Central memory CD8-positive, alpha-beta T cell (primary cell): ENCODE results near the gene SYT2.
"Not testable (repeated sequence)": the region's sequence is repeated elsewhere in the genome, so short reads cannot be mapped to it uniquely, and the experiment has no call there.

Experiments
- ATAC-seq: fragments of 150-1000 bp; cut with Tn5 transposase; replicated peaks from 2 replicates; pipeline ENCODE4 v1.10.0; 2022; ENCODE audit warnings: mild to moderate bottlenecking, moderate FRiP score, moderate number of reproducible peaks; ENCODE audit not compliant: poor library complexity, severe bottlenecking; ENCODE audit errors: extremely low read depth
- DNase-seq, 2 donors: peaks; one replicate each; pipeline ENCODE4 v3.0.0; 2021; ENCODE audit warnings: low spot score in 2 of 2
- H3K27ac Mint-ChIP-seq: one replicate; pipeline ENCODE4 v1.8.0; 2022; ENCODE audit warnings: low read depth, mild to moderate bottlenecking, moderate library complexity, mixed read lengths
- H3K27me3 Mint-ChIP-seq: one replicate; pipeline ENCODE4 v1.8.0; 2022; ENCODE audit warnings: mixed read lengths
- H3K36me3 Mint-ChIP-seq: one replicate; pipeline ENCODE4 v1.8.0; 2022; ENCODE audit warnings: mild to moderate bottlenecking, moderate library complexity, mixed read lengths; ENCODE audit not compliant: insufficient read depth
- H3K4me1 Mint-ChIP-seq: one replicate; pipeline ENCODE4 v1.8.0; 2022; ENCODE audit warnings: mixed read lengths
- H3K4me3 Mint-ChIP-seq: one replicate; pipeline ENCODE4 v1.8.0; 2022; ENCODE audit warnings: mild to moderate bottlenecking, moderate library complexity, mixed read lengths
- H3K9me3 Mint-ChIP-seq: one replicate; pipeline ENCODE4 v1.8.0; 2022; ENCODE audit warnings: mixed read lengths

Gene SYT2

DNA sequence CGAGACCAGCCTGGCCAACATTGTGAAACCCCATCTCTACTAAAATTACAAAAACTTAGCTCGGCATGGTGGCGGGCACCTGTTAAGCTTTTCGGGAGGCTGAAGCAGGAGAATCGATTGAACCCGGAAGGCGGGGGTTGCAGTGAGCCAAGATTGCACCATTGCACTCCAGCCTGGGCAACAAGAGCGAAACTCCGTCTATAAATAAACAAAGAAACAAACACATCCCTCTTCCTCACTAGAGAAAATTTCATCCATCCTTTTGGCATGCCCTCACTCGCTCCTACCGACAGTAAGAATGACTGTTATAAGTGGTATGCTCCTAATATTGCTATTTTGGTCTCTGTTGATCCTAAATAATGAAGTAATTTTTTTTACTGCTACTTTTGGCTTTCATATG is 166.7 kb downstream of the SYT2 start:
- ATAC-seq, H3K4me3 Mint-ChIP-seq, H3K27ac Mint-ChIP-seq, DNase-seq, H3K27me3 Mint-ChIP-seq, H3K9me3 Mint-ChIP-seq, H3K36me3 Mint-ChIP-seq: not testable (repeated sequence)
- peaks cover 17% of the 10 kb centered on the region for H3K4me1 Mint-ChIP-seq

DNA sequence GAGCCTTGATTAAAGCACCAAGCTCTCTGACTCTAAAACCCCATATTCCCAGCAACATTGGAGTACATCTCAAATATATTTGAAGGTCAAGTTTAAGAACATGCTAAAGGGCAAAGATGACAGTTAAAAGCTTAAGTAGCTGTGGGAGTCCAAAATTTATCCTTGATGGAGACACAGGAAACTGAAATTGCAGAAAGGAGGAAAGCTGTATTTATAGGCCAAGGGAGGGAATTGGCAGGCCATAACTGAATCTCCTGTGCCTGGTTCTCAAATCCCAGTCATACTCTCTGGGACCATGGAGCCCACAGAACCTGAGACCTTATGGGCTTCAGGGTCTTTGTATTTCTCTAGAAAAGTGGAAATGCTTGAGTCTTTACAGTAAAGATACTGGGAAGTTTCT is 167.8 kb downstream of the SYT2 start:
- not testable (repeated sequence) for H3K4me3 Mint-ChIP-seq, ATAC-seq, DNase-seq, H3K9me3 Mint-ChIP-seq, H3K36me3 Mint-ChIP-seq, H3K27me3 Mint-ChIP-seq, H3K27ac Mint-ChIP-seq
- peaks cover 17% of the 10 kb centered on the region for H3K4me1 Mint-ChIP-seq

DNA sequence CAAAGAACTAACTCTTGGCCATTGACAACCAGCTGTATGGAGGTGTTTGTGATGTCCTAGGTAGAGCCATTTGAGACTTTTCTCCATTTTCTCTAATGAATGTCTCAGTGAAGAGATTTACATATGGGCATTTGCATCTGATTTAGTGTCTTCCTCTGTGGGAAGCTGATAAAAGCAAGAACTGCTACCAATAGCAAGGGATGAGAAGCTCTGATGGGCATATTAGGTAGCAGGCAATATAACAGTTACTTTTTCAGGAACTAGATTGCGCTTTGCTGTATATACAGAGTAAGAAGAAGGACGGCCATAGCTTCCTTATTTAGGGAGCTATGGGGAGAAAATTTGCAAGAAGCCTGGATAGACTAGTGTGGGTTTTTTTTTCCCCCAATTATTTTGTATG is 169.4 kb downstream of the SYT2 start:
- H3K36me3 Mint-ChIP-seq, H3K4me1 Mint-ChIP-seq, H3K27ac Mint-ChIP-seq, H3K27me3 Mint-ChIP-seq, DNase-seq, ATAC-seq, H3K9me3 Mint-ChIP-seq, H3K4me3 Mint-ChIP-seq: not testable (repeated sequence)
